WI38 (cell line): ENCODE data around the gene C1QTNF9.

ENCODE experiments used
- H3K4me3 ChIP-seq: 2 replicates; pipeline ENCODE4 v1.5.1; 2011; ENCODE audit warnings: low read depth, mild to moderate bottlenecking, control low read depth, low read length
- TF ChIP-seq, protein P1 (sequence below): IDR thresholded peaks from 2 replicates; pipeline ENCODE4 v1.5.1; 2012; ENCODE audit warnings: low read depth, mild to moderate bottlenecking, control low read depth, low read length

Gene C1QTNF9

DNA sequence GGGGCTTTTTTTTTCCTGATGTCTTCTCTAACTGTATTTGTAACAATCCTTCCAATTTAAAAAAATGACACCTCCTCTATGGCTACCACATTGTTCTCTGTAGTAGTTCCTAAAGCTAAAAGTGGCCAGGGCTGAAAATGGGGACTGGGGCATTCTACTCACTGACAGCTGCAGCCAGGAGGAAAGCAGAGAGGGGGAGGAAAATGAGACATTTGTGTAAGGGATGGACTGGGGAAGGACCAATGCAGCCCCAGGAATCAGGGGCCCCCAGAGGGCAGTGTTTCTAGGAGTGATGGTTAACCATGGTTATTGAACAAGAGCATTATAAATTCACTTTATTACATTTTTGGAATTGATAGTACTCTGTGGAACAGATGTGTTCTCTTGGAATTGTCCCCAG, 34.3 kb upstream of the C1QTNF9 start:
- TF ChIP-seq, protein P1, sequence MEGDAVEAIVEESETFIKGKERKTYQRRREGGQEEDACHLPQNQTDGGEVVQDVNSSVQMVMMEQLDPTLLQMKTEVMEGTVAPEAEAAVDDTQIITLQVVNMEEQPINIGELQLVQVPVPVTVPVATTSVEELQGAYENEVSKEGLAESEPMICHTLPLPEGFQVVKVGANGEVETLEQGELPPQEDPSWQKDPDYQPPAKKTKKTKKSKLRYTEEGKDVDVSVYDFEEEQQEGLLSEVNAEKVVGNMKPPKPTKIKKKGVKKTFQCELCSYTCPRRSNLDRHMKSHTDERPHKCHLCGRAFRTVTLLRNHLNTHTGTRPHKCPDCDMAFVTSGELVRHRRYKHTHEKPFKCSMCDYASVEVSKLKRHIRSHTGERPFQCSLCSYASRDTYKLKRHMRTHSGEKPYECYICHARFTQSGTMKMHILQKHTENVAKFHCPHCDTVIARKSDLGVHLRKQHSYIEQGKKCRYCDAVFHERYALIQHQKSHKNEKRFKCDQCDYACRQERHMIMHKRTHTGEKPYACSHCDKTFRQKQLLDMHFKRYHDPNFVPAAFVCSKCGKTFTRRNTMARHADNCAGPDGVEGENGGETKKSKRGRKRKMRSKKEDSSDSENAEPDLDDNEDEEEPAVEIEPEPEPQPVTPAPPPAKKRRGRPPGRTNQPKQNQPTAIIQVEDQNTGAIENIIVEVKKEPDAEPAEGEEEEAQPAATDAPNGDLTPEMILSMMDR = no peak
- H3K4me3 ChIP-seq = no peak overlapping the region

DNA sequence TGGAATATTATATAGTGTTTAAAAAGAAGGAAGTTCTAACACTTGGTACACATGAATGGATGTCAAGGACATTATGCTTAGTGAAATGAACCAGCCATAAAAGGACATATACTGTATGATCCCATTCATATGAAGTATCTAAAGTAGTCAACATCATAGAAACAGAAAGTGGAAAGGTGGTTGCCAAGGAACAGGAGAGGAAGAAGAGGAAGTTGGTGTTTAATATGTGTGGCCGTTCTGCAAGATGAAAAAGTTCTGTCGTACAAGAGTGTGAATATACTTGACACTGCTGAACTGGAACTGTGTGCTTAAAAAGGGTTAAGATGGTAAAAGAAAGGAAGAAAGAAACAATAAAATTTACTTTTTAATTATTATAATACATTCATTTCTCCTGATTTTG, 33.1 kb upstream of the C1QTNF9 start:
- TF ChIP-seq, protein P1 = no peak
- H3K4me3 ChIP-seq = no peak overlapping the region

DNA sequence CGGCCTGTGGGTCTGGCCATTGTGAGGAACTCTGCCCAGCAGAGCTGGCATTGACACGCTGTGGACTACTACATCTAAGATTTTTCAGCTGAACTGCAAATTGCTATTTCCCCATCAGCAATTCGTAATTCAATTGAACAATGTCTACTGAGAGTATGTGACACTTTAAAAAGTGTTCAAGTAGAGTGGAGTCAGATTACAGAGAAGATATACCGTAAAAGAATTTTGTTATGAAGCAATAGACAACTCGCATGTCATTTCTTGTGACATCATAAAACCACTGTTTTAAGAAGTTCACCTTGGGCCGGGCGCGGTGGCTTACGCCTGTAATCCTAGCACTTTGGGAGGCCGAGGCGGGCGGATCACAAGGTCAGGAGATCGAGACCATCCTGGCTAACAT, 32.5 kb upstream of the C1QTNF9 start:
- TF ChIP-seq, protein P1 = no peak
- H3K4me3 ChIP-seq = no peak overlapping the region

DNA sequence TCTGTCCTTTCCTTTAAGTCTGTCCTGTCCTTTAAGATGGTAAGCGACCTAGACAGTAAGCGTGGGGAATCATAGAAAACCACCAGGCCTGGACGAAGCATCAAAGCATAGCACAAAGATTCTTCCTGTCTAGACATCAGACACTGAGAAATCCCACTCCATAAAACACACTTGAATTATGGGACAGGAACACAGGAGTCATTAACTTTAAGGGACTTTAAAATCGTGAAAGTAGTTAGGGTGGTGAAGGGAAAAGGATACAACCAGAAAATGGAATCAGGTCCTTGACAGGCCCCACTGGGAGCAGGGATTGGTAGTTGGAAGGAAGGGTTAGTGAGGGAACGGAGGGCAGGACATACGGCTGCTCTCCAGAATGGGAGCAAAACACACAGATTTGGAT, 31.6 kb upstream of the C1QTNF9 start:
- H3K4me3 ChIP-seq = no peak overlapping the region
- TF ChIP-seq, protein P1 = no peak

DNA sequence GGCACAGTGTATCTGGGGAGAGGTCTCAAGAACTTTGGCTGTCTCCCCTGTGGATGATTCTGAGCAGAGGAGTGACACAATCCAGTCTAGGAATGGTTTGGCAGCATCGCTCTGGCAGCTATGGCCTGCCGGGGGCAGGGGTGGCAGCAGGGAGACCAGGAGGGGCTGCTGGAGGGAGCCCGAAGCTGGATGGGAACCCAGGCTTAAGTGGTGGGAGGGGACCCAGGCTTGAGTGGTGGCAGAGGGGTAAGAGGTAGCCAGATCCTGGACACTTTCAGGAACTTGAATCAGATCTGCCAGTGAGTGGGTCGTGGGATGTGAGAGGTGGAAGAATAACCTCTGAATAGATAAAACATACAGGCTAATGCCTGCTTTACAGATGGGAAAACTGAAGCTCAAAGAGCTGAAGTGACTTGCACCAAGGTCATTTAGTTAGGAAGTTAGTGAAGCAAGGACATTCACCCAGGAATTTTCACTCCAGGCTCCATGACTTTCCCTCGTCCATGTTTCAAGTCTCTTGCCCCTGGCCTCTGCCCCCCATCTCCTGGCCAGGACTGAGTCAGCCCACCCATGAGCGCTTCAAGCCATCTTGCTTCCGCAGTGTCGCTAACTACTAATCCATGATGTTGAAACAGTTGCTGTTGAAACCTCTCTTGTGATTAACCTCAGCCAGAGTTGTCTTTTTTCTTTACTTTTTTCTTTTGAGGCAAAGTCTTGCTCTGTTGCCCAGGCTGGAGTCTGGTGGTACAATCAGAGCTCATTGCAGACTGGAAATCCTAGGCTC, 29.9 kb upstream of the C1QTNF9 start:
- TF ChIP-seq, protein P1 = no peak
- H3K4me3 ChIP-seq = no peak overlapping the region

DNA sequence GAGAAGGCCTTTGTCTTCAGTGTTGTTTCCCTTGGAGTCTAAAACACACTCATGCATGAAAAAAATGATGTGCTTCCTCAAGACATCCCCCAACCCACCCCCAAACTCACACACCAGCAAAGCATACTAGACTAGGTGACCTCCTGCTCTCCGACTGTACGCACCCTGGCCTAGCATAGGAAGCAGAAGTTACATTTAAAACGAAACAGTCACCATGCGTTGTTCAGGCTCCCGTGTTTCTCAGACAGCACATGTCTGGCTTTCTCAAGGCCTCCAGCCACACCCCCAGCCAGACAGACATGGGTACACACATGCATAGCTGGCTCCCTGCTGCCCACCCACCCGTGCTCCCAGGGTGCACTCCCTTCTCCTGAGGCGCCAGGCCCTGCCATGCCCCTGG, 28.7 kb upstream of the C1QTNF9 start:
- TF ChIP-seq, protein P1 = no peak
- no peak overlapping the region for H3K4me3 ChIP-seq

DNA sequence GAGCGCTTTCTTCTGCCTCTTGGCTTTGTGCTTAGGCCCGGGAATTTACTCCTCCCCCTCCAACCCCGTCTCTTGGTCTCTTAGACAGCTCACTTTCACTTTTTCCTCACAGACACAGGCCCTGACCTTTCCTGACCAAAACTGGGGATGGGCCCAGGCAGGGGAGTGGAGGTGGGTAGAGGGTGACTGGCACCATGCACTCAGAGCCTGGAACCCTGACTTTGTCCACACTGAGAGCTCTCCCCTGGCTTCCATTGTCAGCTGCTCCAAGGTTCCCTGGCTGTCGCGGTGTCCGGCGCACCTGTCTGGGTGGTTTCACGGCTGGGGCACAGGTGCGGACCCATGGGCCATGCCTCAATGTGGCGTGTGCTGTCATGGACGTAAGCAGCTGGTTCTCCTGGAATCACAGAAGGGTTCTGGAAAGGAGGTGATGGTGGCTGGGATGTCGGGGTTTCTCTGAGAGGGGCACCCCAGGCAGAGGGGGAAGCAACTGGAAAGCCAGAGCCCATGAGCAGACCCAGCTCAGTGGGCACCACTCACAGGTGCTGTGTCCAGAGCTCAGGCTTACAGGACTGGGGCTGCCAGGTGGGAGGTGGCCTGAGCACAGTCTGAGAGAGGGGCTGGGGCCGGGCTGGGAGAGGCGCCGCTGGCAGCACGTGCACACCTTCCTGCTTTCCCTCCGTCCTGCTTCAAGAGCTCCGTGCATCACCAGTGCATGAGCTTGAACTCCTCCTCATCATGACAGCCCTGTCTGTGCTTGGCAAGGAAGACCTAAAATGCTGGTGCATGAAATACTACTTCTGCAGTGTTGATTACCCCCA, 28.0 kb upstream of the C1QTNF9 start:
- TF ChIP-seq, protein P1 = no peak
- H3K4me3 ChIP-seq = no peak overlapping the region
